ENCODE data around the gene HLA-A.
"Not testable (repeated sequence)": the region's sequence is repeated elsewhere in the genome, so short reads cannot be mapped to it uniquely, and the experiment has no call there.

HLA-A gene

DNA sequence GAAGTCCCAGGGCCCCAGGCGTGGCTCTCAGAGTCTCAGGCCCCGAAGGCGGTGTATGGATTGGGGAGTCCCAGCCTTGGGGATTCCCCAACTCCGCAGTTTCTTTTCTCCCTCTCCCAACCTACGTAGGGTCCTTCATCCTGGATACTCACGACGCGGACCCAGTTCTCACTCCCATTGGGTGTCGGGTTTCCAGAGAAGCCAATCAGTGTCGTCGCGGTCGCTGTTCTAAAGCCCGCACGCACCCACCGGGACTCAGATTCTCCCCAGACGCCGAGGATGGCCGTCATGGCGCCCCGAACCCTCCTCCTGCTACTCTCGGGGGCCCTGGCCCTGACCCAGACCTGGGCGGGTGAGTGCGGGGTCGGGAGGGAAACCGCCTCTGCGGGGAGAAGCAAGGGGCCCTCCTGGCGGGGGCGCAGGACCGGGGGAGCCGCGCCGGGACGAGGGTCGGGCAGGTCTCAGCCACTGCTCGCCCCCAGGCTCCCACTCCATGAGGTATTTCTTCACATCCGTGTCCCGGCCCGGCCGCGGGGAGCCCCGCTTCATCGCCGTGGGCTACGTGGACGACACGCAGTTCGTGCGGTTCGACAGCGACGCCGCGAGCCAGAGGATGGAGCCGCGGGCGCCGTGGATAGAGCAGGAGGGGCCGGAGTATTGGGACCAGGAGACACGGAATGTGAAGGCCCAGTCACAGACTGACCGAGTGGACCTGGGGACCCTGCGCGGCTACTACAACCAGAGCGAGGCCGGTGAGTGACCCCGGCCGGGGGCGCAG lies at the start of gene HLA-A:
Gene HLA-A, plus strand, starts transcription at position 258 of the 778 bp plus-strand sequence. Its CDS starts 22 bp downstream, at position 280.
- peak; percentile 15 to 95 (median 82) for DNase-seq

DNA sequence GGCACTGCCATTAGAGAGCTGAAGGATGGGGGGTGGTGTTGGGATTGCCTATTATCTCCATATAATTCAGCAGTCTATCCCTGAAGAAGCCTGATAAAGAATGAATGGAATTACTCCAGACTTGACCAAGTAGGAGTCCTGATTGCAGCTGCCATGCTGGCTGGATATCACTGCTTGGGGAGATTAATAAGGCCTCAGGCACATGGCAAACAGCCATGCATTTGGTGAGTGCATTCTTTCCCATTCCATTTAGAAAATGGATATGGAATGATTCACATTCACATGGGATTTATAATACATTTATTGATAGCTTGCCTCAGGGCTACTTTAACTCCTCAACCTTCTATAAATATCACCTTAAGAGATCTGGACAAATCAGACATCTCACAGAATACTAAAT lies 49.6 kb upstream of the HLA-A start:
- DNase-seq = no peak

DNA sequence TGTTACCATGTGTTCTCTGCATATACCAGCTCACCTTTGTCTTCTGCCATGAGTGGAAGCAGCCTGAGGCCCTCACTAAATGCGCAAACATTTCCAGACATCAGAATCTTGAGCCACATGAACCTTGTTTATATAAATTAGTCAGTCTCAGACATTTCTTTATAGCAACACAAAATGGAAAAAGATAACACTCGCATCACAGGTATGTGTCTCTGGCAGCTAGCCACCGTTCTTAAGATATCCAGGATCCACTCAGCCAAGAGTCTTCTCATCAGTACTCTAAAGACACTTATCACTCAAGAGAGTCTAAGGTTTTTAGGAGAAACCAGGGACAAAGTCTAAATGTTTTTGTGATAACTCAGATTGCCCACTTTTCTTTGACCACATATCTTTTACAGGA lies 43.1 kb upstream of the HLA-A start:
- no peak for DNase-seq

DNA sequence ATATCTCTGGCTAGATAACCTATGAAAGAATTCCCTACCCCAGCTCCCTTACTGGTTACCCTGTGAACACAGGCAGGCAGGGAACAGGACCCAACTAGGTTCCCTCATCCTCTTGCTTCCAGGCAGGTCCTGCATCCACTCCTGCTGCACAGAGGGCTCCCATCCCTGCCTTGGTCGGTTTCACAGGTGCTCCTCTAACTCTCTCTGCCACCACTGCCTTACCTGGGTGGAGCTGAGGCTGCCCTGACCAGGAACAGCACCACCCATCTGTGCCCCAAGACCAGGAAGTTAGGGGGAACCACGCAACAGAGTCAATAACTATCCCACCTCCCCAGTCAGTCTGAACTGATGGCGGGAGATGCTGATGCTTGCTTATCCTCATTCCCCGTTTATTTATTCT lies 37.0 kb upstream of the HLA-A start:
- no peak for DNase-seq

DNA sequence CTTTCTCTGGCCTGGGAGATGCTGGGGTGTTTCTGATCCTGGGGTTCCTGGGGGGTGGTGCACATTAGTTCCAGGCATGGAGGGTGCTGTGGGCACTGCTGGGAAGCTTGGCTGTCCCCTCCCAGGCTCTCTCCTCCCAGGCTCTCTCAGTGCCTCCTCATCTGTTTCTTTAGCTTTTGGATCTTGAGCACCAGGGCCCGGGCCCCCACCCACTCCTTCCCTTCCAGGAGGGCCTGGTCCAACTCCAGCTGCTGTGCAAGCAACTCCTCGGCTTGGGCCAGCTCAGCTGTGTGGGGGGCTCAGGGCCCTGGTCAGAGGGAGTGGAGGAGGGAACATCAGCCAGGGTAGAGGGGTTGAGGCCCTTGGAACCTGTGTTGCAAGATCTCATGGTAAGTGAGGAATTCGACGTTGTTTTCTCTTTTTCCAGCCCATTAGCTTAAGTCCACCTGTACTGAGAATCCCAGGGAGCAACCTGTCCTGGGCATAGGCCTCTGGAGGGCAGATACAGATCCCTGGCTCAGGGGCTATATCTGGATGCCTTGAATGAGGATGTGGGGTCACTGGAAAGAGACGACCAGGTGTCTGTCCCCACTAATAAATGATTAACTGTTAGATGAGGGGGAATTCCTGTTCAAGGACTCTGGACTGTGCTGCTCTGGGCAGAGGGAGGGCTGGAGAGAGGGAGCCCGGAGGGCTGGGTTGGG lies 34.5 kb upstream of the HLA-A start:
- no peak for DNase-seq

DNA sequence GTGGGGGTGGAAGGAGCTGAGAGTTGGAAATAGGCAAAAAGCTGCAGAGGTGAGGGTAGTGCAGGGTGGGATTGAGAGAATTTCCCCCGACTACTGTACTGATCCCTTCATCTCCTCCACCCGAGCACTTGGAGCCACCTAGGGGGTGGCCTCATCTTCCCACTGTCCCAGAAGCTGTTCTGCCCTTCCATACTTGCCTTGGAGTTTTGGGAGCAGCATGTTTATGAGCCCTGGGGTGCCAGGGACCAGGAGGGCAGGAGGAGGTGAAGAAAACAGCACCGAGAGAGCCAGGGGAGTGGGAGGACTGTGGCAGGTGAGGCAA lies 34.0 kb upstream of the HLA-A start:
- DNase-seq = no peak

DNA sequence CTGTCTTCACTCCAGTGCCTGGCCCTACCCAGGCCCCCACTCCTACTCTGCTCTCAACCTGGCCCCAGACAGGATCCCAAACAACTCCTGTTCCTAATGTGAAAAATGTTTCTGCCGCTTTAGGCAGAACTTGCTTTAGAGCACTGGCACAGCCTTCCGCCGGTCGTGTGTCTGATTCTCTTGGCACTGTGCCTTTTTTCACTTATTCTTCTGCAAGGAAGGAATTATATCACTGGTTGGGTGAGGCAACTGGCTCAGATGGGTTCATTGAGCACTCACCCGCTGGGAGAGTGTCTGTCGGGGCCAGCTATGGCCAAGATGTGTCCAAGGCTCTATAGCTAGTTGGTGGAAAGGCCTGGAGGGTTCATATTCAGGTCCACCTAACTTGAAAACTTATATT lies 33.6 kb upstream of the HLA-A start:
- no peak for DNase-seq

DNA sequence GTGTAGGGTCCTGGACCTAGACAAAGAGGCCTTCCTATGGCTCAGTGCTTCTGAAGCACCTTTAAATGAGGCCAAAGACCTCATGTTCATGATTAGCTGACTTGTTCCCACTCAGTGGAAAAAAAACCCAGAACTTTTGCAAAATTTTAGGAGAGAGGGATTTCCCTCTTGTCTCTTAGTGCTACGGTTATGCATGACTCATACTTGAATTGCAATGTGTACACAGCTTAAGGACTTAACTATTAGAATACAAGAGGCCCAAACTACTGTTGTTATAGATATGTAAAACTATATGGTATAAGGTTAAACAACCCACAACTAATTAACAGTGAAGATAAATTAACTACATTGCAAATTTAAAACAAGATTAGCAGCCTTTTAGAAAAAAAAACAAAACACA lies 32.3 kb upstream of the HLA-A start:
- no peak for DNase-seq

DNA sequence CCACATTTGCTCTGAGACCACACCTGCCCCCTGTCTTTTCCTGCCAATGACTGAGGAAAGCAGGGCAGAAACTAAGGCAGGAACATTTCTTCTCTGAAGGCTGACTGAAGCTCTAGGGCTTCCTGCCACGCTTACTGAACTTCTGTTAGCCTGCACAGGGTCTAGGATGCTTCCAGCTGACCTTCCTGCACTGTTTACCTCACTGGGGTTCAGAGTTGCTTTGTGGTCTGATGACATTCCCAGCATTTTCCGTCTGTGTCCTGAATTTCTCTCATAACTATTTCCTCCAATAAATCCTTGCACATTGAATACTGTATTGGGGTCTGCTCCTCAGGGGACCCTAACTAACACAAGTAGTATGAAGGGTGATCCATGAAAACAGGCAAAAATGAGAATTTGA lies 29.5 kb upstream of the HLA-A start:
- DNase-seq = no peak

DNA sequence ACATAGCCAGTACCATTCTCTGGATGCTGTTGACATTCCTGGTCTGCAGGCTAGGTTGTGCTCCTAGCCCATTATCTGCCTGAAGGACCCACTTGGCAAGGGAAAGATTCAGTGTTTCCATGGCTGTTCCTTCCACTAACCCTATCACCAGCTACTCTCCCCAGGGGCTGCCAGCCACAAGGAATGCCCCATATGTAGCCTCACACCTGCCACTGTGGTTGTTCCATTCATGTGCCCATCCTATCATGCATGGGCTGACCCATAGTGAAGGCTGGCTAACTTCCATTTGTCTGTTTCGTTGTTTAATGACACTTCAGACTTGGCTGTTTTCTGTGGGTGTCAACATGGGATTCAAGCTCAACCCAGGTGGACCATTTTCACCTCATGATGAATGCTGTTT lies 25.6 kb upstream of the HLA-A start:
- DNase-seq = no peak

DNA sequence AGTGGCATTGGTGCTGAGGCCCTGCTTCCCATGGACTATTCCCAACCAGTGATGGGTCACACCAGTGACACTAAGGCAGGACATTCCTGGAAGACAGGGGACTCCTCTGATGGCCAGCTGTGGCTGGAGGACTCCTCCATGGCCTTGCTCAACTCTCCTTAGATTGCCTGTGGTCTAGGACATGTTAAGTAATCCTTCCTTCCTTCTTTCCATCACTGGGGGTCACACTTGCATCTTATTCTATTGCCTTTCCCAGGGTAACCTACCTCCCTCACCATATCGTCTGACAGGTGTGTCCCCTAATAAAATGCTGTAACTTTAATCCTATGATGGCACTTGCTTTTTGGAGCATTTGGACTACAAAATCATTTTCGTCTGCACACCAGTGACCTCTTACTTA lies 24.5 kb upstream of the HLA-A start:
- DNase-seq = no peak

DNA sequence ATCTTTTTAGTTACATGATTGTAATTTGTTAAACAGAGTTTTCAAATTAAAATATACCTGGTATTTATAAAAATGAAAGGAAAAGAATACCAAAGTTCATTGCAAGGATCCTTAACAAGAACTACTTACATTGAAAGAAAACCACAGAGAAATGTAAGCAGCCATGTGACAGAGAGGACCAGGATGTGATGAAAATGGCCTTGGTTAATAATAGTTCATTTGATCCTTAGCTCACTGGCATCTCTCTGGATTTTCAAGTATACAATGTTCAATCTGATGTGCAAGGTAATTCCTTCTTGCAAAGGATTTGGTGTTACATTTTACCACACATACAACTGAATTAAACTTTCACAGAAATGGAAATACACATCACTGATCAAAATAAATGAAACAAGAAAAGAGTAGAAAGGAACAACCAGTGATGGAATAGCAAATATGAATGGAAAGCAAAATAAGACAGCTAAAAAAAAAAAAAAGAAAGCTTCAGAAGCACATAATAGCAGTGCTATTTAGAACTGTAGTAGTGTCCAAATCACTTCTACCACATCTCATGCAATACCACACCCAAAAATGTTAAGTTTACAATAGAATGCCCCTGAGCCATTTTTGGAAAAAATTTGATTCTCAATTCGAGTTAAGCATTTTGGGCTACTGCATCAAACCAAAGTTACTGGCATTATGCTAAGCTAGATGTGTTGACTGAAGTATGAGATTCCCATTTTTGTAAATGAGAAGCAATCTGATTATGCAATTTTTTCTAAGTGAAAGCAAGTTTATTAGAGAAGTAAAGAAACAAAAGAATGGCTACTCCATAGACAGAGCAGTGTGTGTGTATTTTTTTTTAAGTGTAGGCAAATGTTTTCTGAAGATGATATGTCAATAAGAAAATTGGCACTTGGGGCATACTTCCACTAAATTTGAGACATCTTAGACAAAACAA lies 22.6 kb upstream of the HLA-A start:
- DNase-seq = no peak

DNA sequence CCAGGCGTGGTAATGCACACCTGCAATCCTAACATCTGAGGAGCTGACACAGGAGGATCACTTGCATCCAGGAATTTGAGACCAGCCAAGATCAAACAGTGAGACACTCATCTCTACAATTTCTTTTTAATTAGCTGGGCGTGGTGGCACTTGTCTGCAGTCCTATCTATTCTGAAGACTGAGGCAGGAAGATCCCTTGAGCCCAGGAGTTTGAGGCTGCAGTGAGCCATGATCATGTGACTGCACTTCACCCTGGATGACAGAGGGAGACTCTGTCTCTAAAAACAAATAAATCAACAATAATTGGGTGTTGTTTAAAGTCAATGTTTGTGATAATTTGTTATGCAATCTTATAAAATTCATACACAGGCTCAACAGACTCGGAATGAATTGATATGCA lies 18.0 kb upstream of the HLA-A start:
- no peak for DNase-seq

DNA sequence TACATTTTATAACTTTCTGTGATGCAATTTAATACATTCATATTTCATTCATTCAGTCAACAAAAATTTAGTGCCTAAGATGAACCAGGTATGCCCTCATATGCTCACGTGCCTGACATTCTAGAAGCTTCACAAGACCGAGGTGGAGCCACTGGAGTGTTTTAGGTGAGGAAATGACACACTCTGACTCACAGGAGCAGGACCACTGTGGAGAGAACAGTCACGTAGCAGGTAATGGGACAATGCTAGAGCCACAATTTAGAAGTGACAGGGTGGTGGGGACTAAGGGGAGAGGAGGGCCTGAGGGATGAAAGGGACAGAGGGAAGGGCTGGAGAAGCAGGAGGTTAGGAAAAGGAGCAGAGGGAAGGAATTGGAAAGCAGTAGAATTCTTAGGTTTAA lies 17.6 kb upstream of the HLA-A start:
- no peak for DNase-seq

DNA sequence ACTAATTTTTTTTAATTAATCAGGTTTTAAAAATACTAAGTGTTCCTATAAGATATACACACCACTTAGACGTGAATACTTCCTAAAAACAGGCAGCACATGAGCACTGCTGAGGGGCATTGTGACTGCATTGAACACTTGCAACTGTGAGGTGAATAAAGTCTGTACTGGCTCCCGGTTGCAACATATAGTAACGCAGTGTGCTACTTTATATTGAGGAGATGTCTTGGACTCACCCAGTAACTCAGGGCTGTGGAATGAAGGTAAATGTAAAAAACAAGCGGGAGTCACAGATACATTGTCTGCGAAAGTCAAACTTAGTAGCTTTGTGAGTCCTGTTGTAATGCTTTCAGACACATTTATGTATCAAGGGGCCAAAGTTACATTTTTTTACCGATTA lies 17.0 kb upstream of the HLA-A start:
- no peak for DNase-seq

DNA sequence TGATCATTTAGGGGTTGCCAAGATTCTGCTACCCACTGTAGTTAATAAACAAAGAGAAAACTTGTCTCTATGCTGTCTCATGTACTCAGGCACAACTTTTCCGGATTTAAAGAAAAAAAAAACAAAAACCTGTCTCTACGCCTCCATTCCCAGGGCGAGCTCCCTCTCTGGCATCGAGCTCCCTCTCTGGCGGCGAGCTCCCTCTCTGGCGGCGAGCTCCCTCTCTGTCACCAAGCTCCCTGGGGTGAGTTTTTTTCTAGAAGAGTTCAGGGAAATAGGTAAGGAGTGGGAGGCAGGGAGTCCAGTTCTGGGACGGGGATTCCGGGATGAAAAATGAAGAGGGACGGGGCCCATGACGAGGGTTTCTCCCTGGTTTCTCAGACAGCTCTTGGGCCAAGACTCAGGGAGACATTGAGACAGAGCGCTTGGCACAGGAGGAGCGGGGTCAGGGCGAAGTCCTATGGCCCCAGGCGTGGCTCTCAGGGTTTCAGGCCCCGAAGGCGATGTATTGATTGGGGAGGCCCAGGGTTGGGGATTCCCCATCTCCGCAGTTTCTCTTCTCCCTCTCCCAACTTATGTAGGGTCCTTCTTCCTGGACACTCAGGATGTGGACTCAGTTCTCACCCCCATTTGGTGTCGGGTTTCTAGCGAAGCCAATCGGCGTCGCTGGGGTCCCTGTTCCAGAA lies 16.5 kb upstream of the HLA-A start:
- peak in 1 of 51 donors; percentile 30 for DNase-seq

DNA sequence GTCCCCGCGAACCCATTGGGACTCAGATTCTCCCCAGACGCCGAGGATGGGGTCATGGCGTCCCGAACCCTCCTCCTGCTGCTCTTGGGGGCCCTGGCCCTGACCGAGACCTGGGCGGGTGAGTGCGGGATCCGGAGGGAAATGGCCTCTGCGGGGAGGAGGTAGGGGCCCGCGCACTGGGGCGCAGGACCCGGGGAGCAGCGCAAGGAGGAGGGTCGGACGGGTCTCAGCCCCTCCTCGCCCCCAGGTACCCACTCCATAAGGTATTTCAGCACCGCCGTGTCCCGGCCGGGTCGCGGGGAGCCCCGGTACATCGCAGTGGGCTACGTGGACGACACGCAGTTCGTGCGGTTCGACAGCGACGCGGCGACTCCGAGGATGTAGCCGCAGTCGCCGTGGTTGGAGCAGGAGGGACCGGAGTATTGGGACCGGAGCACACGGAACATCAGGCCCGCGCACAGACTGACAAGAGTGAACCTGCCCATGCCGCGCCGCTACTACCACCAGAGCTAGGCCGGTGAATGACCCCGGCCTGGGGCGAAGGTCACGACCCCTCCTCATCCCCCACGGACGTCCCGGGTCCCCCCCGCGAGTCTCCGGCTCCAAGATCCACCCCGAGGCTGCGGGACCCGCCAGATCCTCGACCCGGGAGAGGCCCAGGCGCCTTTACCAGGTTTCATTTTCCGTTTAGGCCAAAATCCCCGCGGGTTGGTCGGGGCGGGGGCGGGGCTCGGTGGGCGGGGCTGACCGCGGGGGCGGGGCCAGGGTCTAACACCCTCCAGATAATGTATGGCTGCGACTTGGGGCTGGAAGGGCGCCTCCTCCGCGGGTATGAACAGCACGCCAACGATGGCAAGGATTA lies 15.7 kb upstream of the HLA-A start:
- DNase-seq = peak in 34 of 51 donors; percentile 7 to 83 (median 40)

DNA sequence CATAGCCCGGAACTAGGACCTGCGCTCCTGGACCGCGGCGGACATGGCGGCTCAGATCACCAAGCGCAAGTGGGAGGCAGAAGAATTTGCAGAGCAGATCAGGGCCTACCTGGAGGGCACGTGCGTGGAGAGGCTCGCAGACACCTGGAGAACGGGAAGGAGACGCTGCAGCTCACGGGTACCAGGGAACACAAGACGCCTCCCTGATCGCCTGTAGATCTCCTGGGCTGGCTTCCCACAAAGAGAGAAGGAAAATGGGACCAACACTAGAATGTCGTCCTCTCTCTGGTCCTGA lies 15.1 kb upstream of the HLA-A start:
- DNase-seq = peak in 1 of 51 donors; percentile 50

DNA sequence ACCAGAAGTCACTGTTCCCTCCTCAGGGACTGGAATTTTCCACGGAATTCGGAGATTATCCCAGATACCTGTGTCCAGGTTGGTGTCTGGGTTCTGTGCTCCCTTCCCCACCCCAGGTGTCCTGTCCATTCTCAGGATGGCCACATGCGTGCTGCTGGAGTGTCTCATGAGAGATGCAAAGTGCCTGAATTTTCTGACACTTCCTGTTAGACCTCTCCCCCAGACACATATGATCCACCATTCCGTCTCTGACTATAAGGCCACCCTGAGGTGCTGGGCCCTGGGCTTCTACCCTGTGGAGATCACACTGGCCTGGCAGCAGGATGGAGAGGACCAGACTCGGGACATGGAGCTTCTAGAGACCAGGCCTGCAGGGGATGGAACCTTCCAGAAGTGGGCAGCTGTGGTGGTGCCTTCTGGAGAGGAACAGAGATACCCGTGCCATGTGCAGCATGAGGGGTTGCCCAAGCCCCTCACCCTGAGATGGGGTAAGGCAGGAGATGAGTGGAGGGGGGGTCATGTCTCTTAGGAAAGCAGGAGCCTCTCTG lies 14.4 kb upstream of the HLA-A start:
- no peak for DNase-seq

DNA sequence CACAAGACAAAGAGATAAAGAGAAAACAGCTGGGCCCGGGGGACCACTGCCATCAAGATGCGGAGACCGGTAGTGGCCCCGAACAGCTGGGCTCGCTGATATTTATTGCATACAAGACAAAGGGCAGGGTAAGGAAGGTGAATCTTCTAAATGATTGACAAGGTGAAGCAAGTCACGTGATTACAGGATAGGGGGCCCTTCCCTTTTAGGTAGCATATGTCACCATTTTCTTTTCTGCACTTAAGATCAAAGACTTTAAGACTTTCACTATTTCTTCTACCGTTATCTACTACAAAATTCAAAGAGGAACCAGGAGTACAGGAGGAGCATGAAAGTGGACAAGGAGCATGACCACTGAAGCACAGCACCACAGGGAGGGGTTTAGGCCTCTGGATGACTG lies 12.3 kb upstream of the HLA-A start:
- DNase-seq = not testable (repeated sequence)

DNA sequence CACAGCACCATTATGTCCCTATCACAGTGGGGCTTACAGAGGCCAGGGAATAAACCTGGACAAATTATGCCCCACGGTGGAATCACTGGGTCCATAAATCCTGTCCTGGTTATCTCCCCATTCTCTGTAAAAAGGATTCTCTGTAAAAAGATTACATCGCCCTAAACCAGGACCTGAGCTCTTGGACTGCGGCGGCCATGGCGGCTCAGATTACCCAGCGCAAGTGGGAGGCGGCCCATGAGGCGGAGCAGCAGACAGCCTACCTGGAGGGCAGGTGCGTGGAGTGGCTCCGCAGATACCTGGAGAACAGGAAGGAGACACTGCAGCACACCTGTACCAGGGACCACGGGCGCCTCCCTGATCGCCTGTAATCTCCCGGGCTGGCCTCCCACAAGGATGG lies 8.4 kb upstream of the HLA-A start:
- DNase-seq = no peak

Data from hypothalamus (tissue), 51 donors.